Measurements from ENCODE around the gene FRMPD1. TPM values are rescaled to one million over a fixed set of nuclear protein-coding genes. Genes with fewer than 3 reads are reported as not detected.

Gene FRMPD1
- total RNA-seq, 1 donor from 2014 or later: not detected

DNA sequence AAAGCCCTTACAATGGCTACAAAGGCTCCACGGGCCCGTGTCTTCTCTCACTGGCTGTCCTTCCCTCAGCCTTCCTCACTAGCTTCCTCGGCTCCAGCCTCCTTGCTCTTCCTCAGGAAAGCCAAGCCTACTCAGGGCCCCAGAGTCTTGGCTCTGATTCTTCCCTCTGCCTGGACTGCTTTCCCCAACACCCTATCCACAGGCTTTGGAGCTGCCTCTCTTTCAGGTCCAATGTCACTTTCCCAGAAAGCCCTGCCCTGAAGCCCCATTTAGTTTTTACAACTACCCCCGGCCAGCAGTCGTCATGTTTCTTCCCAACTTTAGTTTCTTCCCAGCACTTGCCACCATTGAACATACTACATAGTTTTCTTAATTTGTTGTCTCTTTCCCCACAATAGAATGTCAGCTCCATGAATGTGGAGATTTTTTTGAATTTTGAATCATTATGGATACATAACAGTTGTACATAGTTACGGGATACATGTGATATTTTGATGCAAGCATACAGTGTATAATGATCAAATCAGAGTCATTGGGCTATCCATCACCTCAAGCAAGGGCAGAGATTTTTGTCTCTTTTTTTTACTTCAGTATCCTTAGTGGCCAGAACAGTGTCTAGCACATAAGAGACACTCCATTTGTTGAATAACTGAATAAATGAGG lies 40.9 kb upstream of the FRMPD1 start:
- H3K9me3 ChIP-seq: no peaks in the 10 kb centered on the region
- DNase-seq (ENCODE audit: low spot score in 2 of 2): no peak
- no peak overlapping the region for H3K27ac ChIP-seq
- no peak overlapping the region for H3K4me3 ChIP-seq
- TF ChIP-seq, protein P1, sequence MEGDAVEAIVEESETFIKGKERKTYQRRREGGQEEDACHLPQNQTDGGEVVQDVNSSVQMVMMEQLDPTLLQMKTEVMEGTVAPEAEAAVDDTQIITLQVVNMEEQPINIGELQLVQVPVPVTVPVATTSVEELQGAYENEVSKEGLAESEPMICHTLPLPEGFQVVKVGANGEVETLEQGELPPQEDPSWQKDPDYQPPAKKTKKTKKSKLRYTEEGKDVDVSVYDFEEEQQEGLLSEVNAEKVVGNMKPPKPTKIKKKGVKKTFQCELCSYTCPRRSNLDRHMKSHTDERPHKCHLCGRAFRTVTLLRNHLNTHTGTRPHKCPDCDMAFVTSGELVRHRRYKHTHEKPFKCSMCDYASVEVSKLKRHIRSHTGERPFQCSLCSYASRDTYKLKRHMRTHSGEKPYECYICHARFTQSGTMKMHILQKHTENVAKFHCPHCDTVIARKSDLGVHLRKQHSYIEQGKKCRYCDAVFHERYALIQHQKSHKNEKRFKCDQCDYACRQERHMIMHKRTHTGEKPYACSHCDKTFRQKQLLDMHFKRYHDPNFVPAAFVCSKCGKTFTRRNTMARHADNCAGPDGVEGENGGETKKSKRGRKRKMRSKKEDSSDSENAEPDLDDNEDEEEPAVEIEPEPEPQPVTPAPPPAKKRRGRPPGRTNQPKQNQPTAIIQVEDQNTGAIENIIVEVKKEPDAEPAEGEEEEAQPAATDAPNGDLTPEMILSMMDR (IDR thresholded peaks at IDR 0.05): no peak
- intact Hi-C loops (cut with DNase I): no loop called here
- H3K27me3 ChIP-seq: no peaks in the 10 kb centered on the region
- H3K36me3 ChIP-seq: no peaks in the 10 kb centered on the region
- no peaks in the 10 kb centered on the region for H3K4me1 ChIP-seq

DNA sequence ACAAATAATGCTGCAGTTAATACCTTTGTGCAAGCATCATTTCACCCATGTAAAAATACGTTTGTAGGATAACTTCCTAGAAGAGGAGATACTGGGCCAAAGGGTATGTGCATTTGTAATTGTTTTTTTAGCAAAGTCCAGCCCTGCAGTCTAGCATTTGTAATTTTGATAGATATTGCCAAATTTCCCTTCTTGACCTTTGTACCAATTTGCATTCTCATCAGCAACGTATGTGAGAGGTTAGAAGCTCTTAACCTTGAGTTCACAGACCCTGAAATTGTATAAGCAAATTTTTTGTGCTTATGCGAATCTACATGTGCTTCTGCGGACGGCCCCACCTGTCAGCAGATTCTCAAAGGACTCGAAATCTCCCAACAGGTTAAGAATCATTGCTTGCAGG lies 39.7 kb upstream of the FRMPD1 start:
- Histone ChIP-seq H3K27ac (no peak overlapping the region), H3K9me3 (no peaks in the 10 kb centered on the region), H3K4me1 (no peaks in the 10 kb centered on the region), H3K27me3 (no peaks in the 10 kb centered on the region), H3K36me3 (no peaks in the 10 kb centered on the region), H3K4me3 (no peak overlapping the region)
- TF ChIP-seq, protein P1 (IDR thresholded peaks at IDR 0.05): no peak
- intact Hi-C loops (cut with DNase I): no loop called here
- no peak for DNase-seq (ENCODE audit: low spot score in 2 of 2)

DNA sequence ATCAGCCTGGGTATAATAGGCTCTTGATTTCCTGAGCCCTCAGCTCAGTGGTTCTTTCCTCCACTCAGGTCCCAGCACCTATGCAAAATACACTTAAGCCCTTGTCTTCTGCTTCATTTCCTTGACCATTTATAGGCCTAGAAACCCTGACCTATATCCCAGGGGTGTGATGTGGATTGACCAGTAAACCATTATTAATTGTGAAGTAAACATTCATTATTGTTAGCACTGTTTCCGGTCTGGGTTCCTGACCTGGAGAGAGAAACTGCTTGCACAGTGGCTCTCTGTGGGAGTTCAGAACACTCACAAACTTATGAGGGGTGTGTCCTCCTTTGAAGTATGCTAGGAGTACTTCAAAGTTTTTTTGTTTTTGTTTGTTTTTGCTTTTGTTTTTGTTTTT lies 38.8 kb upstream of the FRMPD1 start:
- Histone ChIP-seq H3K27ac (no peak overlapping the region), H3K4me3 (no peak overlapping the region), H3K4me1 (no peaks in the 10 kb centered on the region), H3K27me3 (no peaks in the 10 kb centered on the region), H3K9me3 (no peaks in the 10 kb centered on the region), H3K36me3 (no peaks in the 10 kb centered on the region)
- intact Hi-C loops (cut with DNase I): no loop called here
- no peak for DNase-seq (ENCODE audit: low spot score in 2 of 2)
- TF ChIP-seq, protein P1 (IDR thresholded peaks at IDR 0.05): no peak

DNA sequence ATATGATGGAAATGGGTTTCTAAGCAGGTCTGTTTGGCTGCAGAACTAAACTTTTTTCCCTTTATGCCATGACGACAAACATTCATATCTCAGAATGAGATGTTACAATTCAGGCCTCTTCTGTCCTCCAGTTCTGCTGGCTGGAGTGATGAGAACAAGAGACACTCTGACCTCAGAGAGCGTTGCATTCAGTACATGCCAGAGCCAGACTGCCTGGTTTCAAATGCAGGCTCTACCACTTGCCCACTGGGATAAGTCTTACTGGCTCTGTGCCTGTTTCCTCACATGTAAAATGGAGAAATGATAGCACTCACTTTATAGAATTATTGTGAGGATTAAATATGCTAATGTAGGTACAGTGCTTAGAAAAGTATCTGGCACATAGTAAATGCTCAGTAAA lies 33.6 kb upstream of the FRMPD1 start:
- DNase-seq (ENCODE audit: low spot score in 2 of 2): no peak
- TF ChIP-seq, protein P1 (IDR thresholded peaks at IDR 0.05): no peak
- no peaks in the 10 kb centered on the region for H3K27me3 ChIP-seq
- H3K27ac ChIP-seq: no peak overlapping the region
- H3K9me3 ChIP-seq: no peaks in the 10 kb centered on the region
- intact Hi-C loops (cut with DNase I): no loop called here
- H3K36me3 ChIP-seq: no peaks in the 10 kb centered on the region
- H3K4me1 ChIP-seq: no peaks in the 10 kb centered on the region
- no peak overlapping the region for H3K4me3 ChIP-seq

DNA sequence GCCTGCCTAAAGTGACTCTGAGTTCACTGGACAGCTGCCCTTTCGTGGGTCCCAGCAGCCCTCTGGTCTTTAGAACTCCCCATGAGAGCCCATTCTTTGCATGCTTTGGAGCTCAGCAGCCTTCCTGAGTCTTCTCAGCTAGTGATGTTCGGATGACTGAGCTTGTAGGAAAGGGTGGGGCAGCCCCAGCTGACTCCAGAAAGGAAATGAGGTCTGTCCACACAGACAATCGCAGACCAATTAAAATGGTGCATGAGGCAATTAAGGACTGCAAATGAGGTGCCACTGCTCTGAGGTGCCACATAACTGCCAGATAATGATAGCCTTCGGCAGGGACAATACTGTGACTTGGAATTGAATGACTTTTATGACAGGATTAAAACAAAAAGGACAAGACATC lies 32.9 kb upstream of the FRMPD1 start:
- no peak for DNase-seq (ENCODE audit: low spot score in 2 of 2)
- H3K27ac ChIP-seq: no peak overlapping the region
- no peak overlapping the region for H3K4me3 ChIP-seq
- intact Hi-C loops (cut with DNase I): no loop called here
- no peaks in the 10 kb centered on the region for H3K36me3 ChIP-seq
- H3K4me1 ChIP-seq: no peaks in the 10 kb centered on the region
- TF ChIP-seq, protein P1 (IDR thresholded peaks at IDR 0.05): no peak
- no peaks in the 10 kb centered on the region for H3K27me3 ChIP-seq
- no peaks in the 10 kb centered on the region for H3K9me3 ChIP-seq

DNA sequence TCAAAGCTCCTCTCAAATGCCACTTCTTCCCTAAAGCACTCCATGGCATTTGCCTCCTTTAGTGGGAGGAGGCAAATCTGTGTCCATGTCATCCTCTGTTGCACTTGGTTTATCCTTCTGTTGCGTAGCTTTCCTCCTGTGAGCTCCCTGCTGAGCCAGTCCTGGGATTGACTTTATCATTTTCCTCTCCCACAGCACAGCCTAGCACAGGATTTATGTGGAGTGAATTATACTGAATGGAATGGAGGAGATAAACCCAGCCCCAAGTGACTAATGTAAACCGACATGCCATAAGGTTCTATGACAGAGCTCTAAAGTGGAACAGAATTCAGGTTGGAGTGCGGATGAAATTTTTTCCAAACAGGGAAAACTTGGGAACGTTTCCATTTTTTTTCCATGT lies 31.9 kb upstream of the FRMPD1 start:
- no peak overlapping the region for H3K4me3 ChIP-seq
- TF ChIP-seq, protein P1 (IDR thresholded peaks at IDR 0.05): no peak
- no peak overlapping the region for H3K27ac ChIP-seq
- no peaks in the 10 kb centered on the region for H3K9me3 ChIP-seq
- no peaks in the 10 kb centered on the region for H3K27me3 ChIP-seq
- H3K36me3 ChIP-seq: no peaks in the 10 kb centered on the region
- intact Hi-C loops (cut with DNase I): no loop called here
- no peak for DNase-seq (ENCODE audit: low spot score in 2 of 2)
- no peaks in the 10 kb centered on the region for H3K4me1 ChIP-seq
